Activated CD4-positive, alpha-beta T cell treated with anti-CD3 and anti-CD28 coated beads for 1 hour (primary cell): Measurements from ENCODE around the gene HAUS5.
A peak's percentile ranks its signal among the peaks of the same experiment; 100 is the strongest.
"Not testable (repeated sequence)": the region's sequence is repeated elsewhere in the genome, so short reads cannot be mapped to it uniquely, and the experiment has no call there.

ENCODE experiments used
- DNase-seq: peaks from one replicate; pipeline ENCODE4 v3.0.0-alpha.2; 2020

HAUS5 gene

GRCh38 chr19:35612559-35613321 lies at the start of gene HAUS5:
Gene HAUS5, plus strand, starts transcription at chr19:35612735. Its CDS starts 60 bp downstream, at chr19:35612795.
- DNase-seq = peak; percentile 94

DNA sequence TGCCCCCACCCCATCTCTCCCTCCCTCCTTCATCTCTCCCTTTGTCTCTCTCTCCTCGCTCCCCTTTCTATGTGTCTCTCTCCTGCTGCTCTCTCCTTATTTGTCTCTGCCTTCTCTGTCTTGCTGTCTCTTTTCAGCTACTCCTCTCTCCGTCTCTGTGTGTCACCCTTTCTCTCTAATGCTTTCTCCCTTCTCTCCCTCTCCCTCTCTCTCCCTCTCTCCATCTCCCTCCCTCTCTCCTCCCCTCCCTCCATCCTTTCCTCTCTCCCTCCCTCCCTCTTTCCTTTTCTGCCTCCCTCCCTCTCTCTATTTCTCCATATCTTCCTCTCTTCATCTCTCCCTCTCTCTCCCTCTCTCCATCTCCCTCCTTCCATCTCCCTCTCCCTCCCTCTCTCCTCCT lies 49.8 kb upstream of the HAUS5 start:
- DNase-seq = no peak

- DNase-seq = no peak
Observed at GRCh38 chr19:35563207-35563829, 49.2 kb upstream of the HAUS5 start, which contains the start of gene ATP4A. Gene ATP4A, minus strand, starts transcription at chr19:35563658. Its CDS starts 29 bp downstream, at chr19:35563629.

DNA sequence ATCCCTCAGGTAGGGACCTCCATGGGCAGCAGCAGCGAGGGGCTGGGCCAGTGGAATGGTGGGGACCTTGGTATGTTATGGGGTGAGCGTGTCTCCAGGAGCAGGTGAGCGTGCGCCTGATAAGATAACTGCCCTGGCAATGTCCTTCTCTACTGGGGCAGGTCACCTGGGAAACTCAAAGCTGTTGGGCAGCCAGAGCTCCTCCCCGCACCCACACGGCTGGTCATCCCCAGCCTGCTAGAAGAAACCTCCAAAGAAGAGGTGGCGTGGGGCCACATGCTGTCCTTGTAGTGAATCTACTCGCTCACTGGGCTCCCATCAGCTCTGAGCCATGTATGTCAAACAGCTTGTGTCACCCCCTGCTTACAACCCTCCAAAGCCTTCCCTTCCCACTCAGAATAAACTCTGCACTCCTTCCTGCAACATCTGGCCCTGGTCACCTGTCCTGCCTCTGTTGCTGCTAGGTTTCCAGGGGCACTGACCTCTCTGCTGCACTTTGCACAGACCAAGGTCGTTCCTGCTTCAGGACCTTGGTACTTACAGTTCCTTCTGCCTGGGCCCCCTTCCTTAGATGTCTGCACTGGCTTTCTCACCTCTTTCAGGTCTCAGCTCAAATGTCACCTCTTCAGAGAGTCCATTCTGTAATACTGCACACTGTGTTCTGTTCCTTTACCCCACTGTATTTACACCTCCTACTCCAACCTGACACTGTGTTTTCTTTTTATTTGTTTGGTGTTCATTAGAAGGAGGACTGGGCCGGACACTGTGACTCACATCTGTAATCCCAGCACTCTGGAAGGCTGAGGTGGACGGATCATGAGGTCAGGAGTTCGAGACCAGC lies 47.3 kb upstream of the HAUS5 start:
- no peak for DNase-seq

- DNase-seq = no peak
Observed at GRCh38 chr19:35566738-35567137, 45.8 kb upstream of the HAUS5 start.

DNA sequence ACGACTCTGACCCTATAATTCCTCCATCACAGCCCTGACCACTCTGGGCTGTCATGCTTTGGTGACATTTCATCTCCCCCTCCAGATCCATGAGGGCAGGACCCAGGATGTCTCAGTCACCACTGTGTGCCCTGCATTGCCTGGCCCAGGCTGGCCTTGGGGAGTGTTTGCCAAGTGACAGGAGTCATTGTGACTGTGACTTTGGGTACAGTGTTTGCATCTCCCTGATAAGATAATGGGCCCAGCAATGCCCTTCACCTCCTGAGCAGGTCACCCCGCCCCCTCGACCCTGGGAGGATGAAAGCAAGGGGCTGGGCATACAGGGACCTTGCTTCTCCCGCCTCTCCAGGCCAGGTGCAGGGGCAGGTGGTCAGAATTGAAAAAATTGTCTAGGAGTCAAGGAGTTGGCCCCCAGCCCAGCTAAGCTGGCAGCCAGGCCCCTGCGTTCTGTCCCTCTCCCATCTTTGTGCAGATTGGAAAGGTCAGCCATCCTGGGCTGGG lies 43.2 kb upstream of the HAUS5 start:
- DNase-seq = no peak

- no peak for DNase-seq
Observed at GRCh38 chr19:35571406-35571965, 41.0 kb upstream of the HAUS5 start.

GRCh38 chr19:35577918-35578317 lies 34.6 kb upstream of the HAUS5 start:
- no peak for DNase-seq

GRCh38 chr19:35578707-35579106 lies 33.8 kb upstream of the HAUS5 start:
- no peak for DNase-seq

GRCh38 chr19:35582760-35583159 lies 29.8 kb upstream of the HAUS5 start:
- no peak for DNase-seq

- no peak for DNase-seq
Observed at GRCh38 chr19:35585848-35586247, 26.7 kb upstream of the HAUS5 start, which contains the start of gene PMIS2. Gene PMIS2, plus strand, starts transcription at chr19:35586173. Its CDS starts 87 bp downstream, at chr19:35586260.

GRCh38 chr19:35587321-35587720 lies 25.2 kb upstream of the HAUS5 start:
- DNase-seq = no peak

DNA sequence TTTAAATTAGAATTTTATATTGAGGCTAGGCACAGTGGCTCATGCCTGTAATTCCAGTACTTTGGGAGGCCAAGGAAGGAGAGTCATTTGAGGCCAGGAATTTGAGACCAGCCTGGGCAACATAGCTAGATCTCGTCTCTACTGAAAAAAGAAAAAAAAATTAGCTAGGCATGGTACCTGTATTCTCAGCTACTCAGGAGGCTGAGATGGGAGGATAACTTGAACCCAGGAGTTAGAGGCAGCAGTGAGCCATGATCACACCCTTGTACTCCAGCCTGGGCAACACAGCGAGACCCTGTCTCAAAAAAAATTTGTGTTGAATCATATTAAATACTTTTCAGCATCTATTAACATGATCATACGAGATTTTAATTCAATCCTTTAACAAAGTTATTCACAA lies 21.7 kb upstream of the HAUS5 start:
- DNase-seq = no peak

GRCh38 chr19:35592226-35592625 lies 20.3 kb upstream of the HAUS5 start:
- no peak for DNase-seq

GRCh38 chr19:35595026-35595425 lies 17.5 kb upstream of the HAUS5 start:
- not testable (repeated sequence) for DNase-seq

DNA sequence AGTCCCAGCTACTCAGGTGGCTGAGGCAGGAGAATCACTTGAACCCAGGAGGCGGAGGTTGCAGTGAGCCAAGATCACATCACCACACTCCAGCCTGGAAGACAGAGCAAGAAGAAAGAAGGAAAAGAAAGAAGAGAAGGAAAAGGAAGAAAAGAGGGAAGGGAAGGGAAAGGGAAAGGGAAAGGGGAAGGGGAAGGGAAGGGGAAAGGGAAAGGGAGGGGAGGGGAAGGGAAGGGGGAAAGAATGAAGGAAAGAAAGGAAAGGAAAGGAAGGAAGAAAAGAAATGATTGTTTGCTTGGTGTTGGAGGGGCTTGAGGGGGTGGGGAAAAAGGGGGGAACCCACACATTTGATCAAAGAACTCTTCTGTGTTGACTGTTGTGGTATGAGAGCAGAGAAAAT lies 16.6 kb upstream of the HAUS5 start:
- DNase-seq = no peak

GRCh38 chr19:35596366-35596999 lies 16.1 kb upstream of the HAUS5 start:
- DNase-seq = no peak

DNA sequence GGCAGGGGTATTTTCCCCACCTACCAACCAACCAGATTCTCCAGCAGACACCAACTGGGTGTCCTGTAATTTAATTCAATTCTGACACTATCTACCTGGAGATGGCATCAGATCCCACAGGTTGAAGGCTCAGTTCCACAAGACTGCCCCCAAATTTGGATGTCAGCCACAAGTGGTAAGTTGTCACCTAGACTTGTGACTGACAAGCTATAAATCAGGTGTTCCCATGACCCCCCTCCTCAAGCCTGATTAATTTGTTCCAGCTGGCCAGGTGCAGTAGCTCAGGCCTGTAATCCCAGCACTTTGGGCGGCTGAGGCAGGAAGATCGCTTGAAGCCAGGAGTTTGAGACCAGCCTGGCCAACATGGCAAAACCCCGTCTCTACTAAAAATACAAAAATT lies 10.6 kb upstream of the HAUS5 start:
- DNase-seq = no peak

DNA sequence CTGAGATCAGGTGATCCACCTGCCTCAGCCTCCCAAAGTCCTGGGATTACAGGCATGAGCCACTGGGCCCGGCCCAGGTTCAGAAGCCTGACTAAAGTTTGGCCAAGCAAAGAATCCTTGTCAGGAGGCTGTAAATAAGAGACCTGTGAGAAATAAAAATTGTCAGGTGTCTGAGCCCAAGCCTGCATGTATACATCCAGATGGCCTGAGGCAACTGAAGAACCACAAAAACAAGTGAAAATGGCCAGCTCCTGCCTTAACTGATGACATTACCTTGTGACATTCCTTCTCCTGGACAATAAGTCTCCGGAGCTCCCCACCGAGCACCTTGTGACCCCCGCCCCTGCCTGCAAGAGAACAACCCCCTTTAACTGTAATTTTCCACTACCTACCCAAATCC lies 8.1 kb upstream of the HAUS5 start:
- DNase-seq = not testable (repeated sequence)

GRCh38 chr19:35607170-35607569 lies 5.4 kb upstream of the HAUS5 start:
- DNase-seq = not testable (repeated sequence)

- no peak for DNase-seq
Observed at GRCh38 chr19:35607661-35608060, 4.9 kb upstream of the HAUS5 start.

DNA sequence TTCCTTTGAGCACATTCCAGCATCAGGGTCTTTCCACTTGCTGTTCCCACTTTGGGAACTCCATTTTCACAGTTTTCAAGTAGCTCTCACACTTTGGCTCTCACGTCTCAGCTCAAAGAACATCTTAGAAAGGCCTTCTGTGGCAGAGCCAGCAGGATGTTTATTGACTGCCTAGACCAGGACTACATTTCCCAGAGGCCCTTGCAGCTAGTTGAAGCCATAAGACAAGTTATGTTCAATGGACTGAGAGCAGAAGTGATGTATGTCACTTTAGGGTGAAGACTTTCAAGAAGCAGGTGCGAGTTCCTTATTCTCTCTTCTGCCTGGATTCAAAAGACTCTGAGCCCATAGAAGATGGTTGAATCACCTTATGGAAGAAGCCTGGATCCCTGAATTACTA lies 4.3 kb upstream of the HAUS5 start:
- no peak for DNase-seq
